Limb (tissue), 2 donors: ENCODE data around the gene SFRP5.

Source experiments
- DNase-seq, 2 donors: peaks; one replicate each; pipeline ENCODE4 v3.0.0-alpha.2; 2016; ENCODE audit errors: extremely low spot score in 2 of 2

SFRP5 gene, protein sequence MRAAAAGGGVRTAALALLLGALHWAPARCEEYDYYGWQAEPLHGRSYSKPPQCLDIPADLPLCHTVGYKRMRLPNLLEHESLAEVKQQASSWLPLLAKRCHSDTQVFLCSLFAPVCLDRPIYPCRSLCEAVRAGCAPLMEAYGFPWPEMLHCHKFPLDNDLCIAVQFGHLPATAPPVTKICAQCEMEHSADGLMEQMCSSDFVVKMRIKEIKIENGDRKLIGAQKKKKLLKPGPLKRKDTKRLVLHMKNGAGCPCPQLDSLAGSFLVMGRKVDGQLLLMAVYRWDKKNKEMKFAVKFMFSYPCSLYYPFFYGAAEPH

DNA sequence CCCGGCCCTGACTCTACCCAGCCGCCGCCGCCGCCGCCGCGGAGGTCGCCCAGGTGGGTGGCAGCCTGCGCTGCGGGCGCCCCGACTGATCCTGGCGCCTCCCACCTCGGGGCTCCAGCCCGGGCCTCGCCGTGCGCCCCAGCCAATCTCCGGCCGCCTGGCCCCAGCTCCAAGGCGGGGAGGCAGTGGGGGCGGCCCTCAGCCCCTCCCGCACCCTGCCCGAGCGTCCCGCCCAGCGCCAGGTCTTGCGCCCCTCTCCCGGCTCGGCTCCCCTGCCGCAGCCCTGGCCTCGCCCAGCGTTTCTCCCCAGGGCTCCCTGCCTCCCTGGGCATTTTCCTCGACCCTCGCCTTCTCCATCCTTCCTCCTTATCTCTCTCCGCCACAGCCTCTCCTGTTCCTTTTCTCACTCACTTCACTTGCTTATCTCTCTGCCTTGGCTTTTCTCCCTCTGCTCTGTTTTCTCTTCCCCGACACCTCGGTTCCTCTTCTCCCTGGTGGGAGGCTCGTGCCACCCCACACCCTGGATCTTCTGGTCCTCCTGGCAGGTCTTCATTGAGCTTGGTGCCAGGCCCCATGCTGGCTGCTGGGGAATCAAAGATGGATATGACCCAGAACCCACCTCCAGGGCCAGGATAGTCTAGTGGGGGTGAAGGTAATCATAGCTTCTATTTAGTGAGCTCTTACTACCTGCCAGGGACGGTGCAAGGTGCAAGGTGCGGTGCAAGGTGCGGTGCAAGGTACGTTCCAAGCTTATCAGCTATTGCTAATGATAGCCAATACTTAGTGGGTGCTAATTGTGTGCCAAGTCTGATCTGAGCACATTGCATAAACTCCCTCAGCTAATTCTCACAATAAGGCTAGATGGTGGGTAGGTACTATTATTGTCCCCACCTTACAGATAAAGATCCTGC, at the start of gene SFRP5:
SFRP5 (minus strand) TSS at position 87 of the 911 bp plus-strand sequence. CDS start 166 bp downstream, outside the sequence.
- DNase-seq, result no peak

DNA sequence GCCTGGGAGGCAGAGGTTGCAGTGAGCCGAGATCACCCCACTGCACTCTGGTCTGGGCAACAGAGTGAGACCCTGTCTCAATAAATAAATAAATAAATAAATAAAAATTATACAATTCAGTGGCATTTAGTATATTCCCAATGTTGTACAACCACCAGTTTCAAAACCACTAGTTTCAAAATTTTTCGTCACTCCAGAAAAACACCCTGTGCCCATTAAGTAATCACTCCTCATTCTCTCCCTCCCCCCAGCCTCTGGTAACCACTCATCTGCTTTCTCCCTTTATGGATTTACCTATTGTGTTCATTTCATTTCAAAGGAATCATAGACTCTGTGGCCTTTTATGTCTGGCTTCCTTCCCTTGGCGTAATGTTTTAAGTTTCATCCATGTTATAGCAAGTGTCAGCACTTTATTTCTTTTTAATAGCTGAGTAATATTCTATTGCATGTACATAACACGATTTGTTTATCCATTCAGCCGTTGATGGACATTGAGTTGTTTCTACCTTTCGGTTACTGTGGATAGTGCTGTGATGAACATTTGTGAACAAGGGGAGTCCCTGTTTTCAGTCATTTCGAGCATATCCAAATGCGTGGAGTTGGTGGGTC, 48.4 kb upstream of the SFRP5 start:
- DNase-seq, result no peak

DNA sequence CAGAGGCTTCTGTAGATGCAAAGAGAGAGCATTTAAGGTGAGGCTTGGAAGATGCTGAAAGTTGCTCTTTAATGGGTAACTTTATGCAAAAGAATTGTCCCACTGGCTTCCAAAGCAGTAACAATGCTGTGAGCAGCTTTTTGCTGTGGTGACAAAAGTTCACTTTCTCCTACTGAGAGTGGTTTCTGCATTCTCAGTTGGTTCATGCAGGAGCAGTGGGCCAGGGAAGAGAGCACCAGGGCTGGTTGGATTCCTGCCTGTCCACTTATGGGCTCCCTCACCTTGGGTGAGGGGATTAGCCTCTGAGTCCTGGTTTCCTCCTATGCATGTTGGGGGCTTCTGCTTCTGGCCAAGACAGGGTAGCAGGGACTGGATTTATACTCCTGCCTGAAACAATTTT, 46.8 kb upstream of the SFRP5 start:
- DNase-seq, result no peak

DNA sequence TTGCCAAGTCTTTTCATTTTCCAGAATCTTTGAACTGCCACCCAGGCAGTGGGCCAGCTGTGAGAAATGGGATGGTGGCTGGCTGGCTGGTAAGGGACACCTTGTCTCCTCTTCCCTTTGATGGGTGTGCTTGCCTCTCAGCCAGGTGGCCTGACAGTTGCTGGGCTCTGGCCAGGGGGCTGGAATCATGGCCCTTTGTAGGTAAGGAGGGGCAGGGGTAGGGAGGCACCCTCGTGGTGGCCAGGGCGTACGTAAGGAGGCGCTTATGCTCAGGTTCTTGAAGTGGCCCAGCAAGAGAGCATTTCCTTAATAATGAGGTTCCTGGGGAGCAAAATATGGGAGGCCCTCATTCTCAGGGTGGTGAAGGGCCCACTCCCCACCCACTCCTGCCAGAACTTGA, 44.8 kb upstream of the SFRP5 start:
- no peak for DNase-seq

DNA sequence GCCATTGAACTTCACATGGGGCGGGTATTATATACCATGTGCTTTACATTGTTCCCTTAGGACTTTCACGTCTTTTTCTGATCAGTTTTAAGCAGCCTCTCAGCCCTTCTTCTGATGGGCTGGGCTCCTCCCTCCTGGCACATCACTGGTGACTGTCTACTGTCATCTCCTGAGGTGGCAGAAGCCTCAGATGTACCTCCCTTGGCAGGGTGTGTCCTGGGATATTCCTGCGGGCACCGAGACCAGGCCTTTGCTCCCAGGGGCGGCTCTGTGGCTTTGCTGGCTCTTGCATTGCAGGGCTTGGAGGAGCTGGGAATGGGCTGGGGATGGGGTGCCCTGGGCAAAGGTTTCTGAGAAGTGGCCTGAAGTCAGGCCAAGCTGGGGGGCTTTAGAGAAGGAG, 43.2 kb upstream of the SFRP5 start:
- no peak for DNase-seq

DNA sequence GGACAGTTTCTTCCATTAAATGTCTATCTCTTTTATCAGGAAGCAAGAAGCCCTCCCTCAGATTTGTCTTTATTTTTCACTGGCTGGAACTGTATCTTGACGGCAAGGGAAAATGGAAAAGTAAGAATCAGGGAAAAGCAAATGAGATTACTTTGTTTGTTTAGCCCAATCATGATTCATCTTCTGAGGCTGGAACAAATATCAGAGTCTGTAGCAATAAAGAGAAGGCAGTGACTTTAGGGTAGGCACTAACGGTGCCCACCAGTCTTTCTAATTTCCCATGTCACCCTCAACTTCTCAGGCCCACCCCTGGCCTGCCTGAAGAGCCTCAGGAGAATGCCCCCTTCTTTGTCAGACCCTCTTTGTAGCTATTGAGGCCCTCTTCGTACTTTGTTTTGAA, 41.5 kb upstream of the SFRP5 start:
- DNase-seq, result no peak

DNA sequence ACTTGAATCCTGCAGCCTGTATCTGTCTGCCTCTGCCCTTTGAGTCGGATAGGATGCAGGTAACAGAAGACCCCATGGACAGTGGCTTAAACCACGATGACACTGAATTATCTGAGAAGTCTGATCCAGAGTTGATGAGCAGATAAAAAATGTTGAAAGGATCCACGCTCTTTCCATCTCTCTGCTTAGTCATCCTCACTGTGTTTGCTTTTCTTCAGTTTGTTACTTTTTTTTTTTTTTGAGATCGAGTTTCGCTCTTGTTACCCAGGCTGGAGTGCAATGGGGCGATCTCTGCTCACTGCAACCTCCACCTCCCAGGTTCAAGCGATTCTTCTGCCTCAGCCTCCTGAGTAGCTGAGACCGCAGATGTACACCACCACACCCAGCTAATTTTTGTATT, 40.9 kb upstream of the SFRP5 start:
- DNase-seq, result no peak

DNA sequence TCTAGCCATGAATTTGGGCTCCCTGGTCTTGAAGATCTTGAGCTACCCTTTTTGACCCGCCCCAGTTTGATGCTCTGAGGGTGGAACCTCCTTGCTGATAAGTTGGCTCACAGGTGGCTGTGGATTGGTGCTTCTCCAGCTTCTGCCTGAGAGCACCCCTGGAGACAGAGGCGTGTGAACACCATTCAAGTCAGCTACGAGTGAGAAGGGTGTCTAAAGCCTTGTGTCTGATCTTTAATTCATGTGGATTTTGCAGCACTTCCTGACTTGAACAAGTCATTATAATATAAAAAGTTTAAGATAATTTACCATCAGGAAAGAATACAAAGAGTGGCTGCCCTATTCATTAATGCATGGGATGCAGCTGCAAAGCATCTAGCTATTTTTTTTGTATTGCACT, 40.2 kb upstream of the SFRP5 start:
- DNase-seq, result no peak

DNA sequence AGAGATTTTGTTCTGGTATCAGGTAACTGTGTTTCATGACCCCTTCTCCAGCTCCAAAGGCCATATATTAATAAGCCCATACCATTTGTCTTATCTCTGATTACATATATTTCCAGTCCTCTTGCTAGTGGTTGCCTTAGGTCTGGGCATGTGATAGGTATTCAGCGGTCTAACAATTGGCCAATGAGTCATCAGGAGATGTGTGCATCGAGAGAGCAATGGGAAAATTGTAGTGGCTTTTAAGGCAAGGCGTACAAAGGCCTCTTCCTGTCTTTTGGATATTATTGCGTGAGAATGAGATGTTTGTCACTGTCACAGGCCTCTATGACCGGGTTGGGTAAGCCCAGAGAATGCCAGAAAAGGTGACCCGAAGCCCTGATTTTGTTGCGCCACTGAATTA, 38.6 kb upstream of the SFRP5 start:
- DNase-seq, result no peak

DNA sequence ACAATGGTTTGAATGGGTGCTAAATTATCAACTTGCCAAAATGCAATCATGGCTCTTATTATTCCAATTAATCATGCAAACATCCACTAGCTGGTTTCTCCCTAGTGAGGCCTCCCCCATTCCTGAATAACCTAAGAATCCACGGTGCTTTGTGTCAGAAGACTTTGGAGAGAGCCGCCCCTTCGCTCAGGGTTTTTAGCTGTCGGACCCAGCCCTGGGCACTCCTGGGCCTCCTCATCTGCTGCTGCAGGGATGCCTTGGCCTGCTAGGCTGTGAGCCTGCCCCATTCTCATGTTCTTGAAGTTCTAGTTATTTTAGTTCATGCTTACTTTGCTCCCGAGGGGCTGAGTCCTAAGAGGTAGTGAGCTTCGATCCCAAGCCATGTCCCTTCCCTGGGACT, 34.1 kb upstream of the SFRP5 start:
- DNase-seq, result no peak

DNA sequence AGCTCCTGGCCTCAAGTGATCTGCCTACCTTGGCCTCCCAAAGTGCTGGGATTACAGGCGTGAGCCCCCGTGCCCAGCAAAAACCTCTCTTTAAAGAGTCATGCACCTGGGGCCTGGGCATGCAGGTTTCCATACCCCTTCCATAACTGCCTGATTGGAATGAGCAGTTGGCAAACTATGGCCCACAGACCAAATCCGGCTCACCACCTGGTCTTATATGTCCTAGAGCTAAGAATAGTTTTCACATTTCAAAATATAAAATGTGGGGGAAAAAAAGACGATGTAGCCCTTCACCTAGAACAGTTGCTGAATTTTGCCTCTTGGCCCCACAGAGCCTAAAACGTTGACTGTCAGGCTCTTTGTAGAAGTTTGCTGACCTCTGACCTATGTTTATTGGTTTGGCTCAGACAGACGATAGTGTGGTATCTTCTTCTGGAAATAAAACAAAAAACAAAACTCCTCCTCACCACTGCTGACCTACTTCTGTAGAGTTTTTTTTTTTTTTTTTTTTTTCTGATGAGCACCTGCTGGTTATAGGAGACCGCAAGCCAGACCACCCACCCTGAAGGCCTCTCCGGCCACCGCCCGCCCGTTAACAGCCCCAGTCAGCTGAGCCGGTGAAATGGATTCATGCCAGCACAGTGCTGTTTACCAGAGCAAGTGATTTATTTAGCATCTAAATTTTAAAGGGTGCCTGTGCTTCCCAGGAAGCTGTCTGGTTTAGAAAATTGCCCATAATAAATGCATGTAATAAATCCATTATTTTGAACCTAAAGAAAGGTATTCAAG, 33.5 kb upstream of the SFRP5 start:
- no peak for DNase-seq

DNA sequence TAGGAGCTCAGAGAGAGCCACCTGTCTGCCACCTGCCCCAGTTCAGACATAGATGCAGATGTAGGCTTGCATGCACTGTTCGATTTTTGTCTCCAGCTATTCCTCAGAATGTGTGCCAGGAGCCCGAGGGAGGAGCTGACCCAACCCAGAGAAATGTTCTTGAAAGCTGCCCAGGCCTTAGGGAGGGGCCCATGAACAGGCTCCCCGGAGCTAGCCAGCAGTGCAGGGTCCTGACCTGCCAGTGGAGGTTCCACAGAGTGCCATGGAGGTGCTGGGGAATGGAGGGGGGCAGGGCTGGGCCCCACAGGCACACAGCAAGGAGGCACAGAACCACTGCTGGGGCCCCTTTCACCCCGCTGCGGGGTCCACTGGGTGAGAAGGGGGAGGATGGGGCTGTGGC, 29.6 kb upstream of the SFRP5 start:
- no peak for DNase-seq

DNA sequence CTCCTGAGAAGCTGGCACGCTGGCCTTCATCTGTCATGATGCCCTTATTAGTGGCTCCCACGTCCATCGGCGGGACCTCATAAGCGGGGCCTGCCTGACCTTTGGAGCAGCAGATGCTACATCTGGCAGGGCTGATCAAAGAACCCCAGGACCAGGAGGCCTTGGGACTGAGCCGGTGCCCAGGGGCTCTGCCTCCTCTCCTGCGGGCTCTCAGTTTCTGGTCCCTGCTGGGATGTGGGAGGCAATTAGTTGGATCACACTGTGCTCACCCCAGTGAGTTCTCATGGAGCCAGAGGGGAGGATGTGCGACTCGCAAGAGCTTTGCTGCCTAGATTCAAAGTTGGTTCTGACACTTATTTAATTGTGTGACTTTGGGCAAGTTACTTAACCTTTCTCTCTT, 28.7 kb upstream of the SFRP5 start:
- no peak for DNase-seq

DNA sequence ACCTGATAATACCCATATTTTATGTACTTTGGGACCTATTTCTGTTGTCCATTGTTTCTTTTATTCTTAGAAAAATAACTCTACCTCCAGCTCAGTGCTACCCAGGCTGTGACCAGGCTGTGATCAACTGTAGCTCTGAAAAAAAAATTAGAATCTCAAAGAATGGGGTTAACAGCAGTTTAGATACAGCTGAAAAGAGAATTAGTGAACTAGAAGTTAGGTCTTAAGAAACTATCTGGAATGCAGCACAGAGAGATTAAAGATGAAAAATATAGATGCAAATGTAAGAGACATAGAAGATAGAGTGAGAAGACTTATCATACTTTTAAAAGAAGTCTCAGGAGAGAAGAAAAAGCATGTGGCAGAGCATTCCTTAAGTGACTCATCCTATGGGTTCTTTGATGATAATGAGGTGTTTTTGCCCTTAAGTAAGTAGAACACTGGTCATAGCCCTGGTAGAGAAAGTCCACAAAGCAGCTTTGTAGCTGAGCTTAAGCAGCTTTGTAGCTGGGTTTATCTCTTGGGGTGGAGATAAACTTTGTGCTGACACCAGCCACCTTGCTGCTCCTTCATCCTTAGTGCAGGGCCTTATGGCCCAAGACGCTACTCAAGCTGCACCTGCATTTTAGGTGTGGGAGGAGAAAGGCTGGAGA, 27.3 kb upstream of the SFRP5 start:
- DNase-seq, result no peak

DNA sequence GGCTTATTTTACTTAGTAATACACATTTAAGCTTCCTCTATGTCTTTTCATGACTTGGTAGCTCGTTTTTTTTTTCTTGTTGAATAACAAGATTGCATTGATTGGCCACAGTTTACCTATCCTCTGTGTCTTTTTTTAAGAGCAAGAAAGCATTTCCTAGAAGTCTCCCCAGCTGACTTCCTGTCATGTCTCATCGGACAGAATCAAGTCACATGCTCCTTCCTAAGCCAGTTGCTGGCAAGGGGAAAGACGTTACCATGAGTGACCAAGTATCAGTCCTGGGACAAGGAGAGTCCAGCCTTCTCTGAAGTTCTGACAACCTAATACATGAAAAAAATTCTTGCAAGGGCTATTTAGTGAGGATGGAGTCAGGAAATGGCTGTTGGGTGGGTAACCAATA, 24.9 kb upstream of the SFRP5 start:
- DNase-seq, result no peak

DNA sequence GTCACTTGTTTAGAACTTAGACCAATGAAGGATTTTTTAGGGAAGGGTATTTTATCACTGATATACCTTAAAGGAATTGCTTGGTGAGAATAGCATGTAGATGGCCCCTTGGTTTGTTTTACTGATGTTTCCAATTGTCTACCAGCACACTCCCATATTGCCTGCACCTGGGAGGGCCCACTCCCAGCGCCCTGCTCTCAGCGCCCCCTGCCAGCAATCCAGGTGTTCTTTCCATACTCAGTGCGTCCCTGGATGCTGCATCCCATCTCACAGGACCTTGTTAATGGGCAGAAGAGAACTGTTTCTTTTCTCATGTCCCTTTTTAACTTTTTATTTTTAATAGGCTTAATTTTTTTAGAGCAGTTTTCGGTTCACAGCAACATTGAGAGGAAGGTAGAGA, 24.1 kb upstream of the SFRP5 start:
- DNase-seq, result no peak

DNA sequence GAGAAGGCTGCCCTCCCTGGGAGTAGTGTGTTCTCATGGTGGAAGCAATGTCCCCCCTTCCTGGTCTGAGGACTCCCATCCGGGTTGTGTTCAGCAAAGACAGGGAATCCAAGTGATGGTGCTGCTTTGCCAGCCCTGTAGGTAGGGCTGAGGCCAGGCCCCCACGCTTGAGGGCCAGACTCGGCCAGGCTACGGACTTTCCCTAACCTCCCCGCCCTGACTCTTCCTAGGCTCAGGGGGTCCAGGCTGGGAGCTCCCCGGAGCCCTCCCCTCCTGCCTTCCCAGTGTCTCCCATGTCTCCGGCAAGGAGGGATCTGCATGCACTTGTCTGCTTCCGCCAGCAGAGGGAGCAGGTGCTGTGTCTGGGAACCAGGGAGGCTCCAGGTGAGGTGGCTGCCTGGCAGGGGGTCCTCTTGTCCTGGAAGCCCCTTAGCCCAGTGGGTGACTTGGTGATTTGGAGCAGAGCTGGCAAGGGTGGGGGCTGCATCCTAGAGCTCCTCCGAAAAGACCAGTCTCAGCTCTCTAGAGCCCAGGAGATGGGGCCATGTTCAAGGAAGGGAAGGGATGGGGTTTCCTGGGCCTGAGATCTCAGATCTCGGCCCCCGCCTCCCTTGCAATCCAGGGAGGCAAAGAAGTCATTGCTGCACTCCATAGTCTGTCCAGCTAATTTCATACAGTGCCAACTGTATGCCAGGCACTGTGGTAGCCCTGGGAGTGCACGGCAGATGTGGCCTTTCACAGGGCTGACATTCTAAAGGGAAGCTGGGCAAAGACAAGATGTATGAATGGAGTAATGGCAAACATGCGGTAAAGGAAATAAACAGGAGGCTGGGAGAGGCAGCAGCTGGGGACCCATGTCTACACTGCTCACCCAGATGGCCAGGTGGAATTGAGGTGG, 20.3 kb upstream of the SFRP5 start:
- peak; percentile 29 to 79 for DNase-seq

DNA sequence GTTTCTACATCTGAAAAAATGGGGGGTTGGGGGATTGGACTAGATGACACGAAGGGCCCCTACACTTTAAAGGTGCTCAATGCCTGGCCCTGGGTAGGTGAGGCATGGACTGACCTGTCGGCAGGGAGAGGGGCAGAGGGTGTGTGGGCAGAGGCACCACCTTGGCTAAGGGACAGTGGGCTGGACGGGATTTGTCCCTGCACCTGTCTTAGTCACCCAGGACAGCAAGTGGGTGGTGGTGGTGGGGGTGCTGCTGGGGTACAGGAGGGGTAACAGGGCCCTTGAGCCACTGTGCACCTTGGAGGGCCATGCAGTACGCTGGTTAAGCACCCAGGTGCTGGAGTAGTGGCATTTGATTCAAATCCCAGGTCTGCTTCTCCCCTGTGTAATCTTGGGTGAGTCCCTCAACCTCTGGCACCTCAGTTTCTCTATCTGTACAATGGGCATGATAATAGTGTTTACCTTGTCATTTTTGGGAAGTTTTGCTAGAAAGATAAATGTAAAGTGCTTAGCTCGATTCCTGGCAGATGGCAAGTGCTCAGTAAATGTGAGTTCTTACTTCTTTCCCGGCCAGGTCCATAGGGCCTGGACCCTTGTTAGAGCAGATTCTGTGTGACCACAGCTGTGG, 18.1 kb upstream of the SFRP5 start:
- no peak for DNase-seq

DNA sequence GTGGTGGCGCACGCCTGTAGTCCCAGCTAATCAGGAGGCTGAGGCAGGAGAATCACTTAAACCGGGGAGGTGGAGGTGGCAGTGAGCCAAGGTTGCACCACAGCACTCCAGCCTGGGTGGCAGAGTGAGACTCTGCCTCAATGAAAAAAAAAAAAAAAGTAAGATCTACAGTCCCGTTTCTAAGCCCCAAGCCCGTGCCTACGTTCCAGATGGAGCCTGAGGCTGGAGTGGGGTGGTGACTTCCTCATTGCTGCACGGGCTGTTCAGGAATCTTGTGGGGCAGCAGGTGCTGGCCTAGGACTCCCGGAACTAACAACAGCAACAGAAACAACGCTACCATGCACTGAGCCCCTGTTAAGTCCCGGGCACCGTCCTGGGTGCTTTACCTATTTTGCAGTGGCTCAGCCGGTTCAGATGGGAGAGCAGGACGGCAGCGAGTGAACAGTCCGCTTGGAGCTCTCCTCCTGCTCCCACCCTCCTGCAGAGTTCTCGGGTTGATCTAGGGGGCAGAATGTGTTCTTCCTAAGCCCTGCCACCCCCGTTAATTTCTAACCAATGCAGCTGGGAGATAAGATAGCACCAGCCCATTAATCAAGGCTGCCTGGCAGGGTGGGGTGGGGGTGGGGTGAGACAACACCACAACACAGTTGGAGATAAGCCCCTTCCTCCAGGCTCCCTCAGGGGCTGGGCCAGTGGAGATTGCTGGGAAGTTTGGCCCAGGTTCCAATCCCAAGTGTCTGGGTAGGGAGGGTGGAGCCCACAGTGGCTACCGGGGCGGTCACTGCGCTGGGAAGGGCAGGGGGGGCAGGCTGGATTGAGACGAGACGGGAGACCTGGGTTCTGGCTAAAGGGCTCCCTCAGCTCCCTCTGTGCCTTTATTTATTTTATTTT, 17.0 kb upstream of the SFRP5 start:
- DNase-seq, result no peak
